PFSK-1 (cell line): ENCODE measurements around the gene ZFPM1.

Experiments used
- FOXP2 ChIP-seq: optimal IDR thresholded peaks from 2 replicates; pipeline ENCODE3; 2011; ENCODE audit warnings: borderline replicate concordance, control low read depth, inconsistent platforms; ENCODE audit not compliant: insufficient read depth; ENCODE audit errors: extremely low read length, extremely low read depth
- POLR2AphosphoS5 ChIP-seq: IDR thresholded peaks from 2 replicates; pipeline ENCODE4 v1.6.1; 2012; ENCODE audit warnings: low read depth, mild to moderate bottlenecking, control low read depth, low read length, moderate library complexity
- SIN3A ChIP-seq: IDR thresholded peaks from 2 replicates; pipeline ENCODE4 v1.6.1; 2012; ENCODE audit warnings: mild to moderate bottlenecking, low read length, moderate library complexity, borderline replicate concordance; ENCODE audit not compliant: insufficient read depth
- TAF1 ChIP-seq: IDR thresholded peaks from 2 replicates; pipeline ENCODE4 v1.6.1; 2012; ENCODE audit warnings: low read length, control low read depth, borderline replicate concordance; ENCODE audit not compliant: insufficient read depth
- TF ChIP-seq, protein P1 (sequence below), 2 experiments: IDR thresholded peaks; 2 replicates each; pipeline versions ENCODE4 v1.6.1 to v1.8.0; 2011 to 2012; ENCODE audit warnings: low read depth in 2 of 2, low read length in 2 of 2, control low read depth in 1 of 2, inconsistent platforms in 1 of 2, mild to moderate bottlenecking in 1 of 2, moderate library complexity in 1 of 2; ENCODE audit not compliant: insufficient read depth in 1 of 2

DNA sequence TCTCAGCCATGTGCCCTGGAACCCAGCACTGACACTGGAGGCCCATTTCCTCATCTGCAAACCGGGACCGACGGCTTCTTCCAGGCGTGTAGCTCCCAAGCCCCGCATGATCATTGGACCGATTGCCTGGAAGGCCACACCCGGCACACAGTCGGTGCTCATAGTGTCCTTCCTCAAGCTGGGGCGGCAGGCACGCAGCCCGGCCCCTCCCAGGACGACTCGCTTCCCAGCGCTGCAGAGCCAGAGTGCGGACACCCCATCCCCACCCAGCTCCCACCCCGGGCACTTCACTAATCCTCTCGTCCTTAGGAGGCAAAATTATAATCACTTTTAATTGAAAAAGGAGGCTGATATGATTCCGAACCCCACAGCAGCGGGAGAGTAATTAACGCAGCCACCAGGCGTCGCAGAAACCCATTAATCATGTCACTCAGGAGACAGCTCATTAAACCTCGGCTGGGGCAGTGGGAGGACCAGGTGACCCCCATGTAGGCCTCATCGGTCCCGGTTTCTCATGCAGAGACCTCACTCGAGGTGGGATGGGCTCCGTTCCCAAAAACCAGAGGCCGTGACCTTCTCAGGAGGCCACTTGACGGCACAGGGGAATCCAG is 37.3 kb upstream of the ZFPM1 start:
- TF ChIP-seq, protein P1, sequence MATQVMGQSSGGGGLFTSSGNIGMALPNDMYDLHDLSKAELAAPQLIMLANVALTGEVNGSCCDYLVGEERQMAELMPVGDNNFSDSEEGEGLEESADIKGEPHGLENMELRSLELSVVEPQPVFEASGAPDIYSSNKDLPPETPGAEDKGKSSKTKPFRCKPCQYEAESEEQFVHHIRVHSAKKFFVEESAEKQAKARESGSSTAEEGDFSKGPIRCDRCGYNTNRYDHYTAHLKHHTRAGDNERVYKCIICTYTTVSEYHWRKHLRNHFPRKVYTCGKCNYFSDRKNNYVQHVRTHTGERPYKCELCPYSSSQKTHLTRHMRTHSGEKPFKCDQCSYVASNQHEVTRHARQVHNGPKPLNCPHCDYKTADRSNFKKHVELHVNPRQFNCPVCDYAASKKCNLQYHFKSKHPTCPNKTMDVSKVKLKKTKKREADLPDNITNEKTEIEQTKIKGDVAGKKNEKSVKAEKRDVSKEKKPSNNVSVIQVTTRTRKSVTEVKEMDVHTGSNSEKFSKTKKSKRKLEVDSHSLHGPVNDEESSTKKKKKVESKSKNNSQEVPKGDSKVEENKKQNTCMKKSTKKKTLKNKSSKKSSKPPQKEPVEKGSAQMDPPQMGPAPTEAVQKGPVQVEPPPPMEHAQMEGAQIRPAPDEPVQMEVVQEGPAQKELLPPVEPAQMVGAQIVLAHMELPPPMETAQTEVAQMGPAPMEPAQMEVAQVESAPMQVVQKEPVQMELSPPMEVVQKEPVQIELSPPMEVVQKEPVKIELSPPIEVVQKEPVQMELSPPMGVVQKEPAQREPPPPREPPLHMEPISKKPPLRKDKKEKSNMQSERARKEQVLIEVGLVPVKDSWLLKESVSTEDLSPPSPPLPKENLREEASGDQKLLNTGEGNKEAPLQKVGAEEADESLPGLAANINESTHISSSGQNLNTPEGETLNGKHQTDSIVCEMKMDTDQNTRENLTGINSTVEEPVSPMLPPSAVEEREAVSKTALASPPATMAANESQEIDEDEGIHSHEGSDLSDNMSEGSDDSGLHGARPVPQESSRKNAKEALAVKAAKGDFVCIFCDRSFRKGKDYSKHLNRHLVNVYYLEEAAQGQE (IDR thresholded peaks at IDR 0.05; ENCODE audit: insufficient read depth in 1 of 2, low read depth in 2 of 2, low read length in 2 of 2): no peak
- TF ChIP-seq TAF1 (no peak), POLR2AphosphoS5 (no peak), SIN3A (no peak), FOXP2 (no peak)
